MCF 10A (cell line): Measurements from ENCODE around the gene UBR1. TPM values are rescaled to one million over a fixed set of nuclear protein-coding genes. Genes with fewer than 3 reads are reported as not detected.

ENCODE experiments used
- BruUV-seq: library from RNA; stranded (reverse); fragments of 400-500 nt; replicated peaks from 2 replicates; lab custom pipeline; 2021; lab: Mats Ljungman, UMichigan
- CTCF ChIA-PET: fragments of 300-600 bp; sonication (Branson Sonifier 250); formaldehyde crosslinking; extraction: SDS; loops from one replicate; lab custom pipeline; 2021; ENCODE audit warnings: antibody characterized with exemption, inconsistent platforms; lab: Yijun Ruan, JAX
- POLR2A ChIA-PET: fragments of 300-600, 350-650 bp; sonication (Branson Sonifier 250); formaldehyde crosslinking; extraction: SDS; loops from one replicate; lab custom pipeline; 2020; ENCODE audit warnings: antibody characterized with exemption, inconsistent platforms; lab: Yijun Ruan, JAX
- DNase-seq: peaks from one replicate; pipeline ENCODE4 v3.0.0-alpha.2; 2018; ENCODE audit not compliant: unreplicated experiment
- H3K27ac Mint-ChIP-seq: one replicate; pipeline ENCODE4 v1.8.0; 2022; ENCODE audit warnings: mild to moderate bottlenecking, low read depth, mixed read lengths; ENCODE audit not compliant: unreplicated experiment
- H3K27me3 Mint-ChIP-seq: one replicate; pipeline ENCODE4 v1.8.0; 2022; ENCODE audit warnings: mixed read lengths; ENCODE audit not compliant: insufficient read depth, unreplicated experiment
- H3K36me3 Mint-ChIP-seq: one replicate; pipeline ENCODE4 v1.8.0; 2022; ENCODE audit warnings: mild to moderate bottlenecking, moderate library complexity, mixed read lengths; ENCODE audit not compliant: insufficient read depth, unreplicated experiment
- H3K4me1 Mint-ChIP-seq: one replicate; pipeline ENCODE4 v1.8.0; 2022; ENCODE audit warnings: mixed read lengths; ENCODE audit not compliant: insufficient read depth, unreplicated experiment
- H3K4me3 Mint-ChIP-seq: one replicate; pipeline ENCODE4 v1.8.0; 2022; ENCODE audit warnings: mild to moderate bottlenecking, moderate library complexity, mixed read lengths; ENCODE audit not compliant: unreplicated experiment
- H3K9me3 Mint-ChIP-seq: one replicate; pipeline ENCODE4 v1.8.0; 2022; ENCODE audit warnings: mixed read lengths; ENCODE audit not compliant: unreplicated experiment
- CTCF ChIP-seq: fragments of 200-600 bp; IDR thresholded peaks from one replicate; pipeline ENCODE4 v1.8.0; 2022; ENCODE audit warnings: antibody characterized with exemption, mild to moderate bottlenecking; ENCODE audit not compliant: unreplicated experiment
- intact Hi-C: fragments of 100-400 bp; cut with micrococcal nuclease; formaldehyde crosslinking; loops from 2 replicates; pipeline ENCODE4 v1.14.1; 2022
- total RNA-seq: library from RNA; stranded (reverse); gene quantifications from 2 replicates; pipeline ENCODE4 v1.2.3, GENCODE V29; 2022

UBR1 gene
- total RNA-seq, 1 experiment from 2014 or later: 25.6 TPM

- no peak for TF ChIP-seq CTCF
- BruUV-seq: no TSS peak
Measured at GRCh38 chr15:42999201-42999779, 106.5 kb downstream of the UBR1 start.

GRCh38 chr15:42996871-42997270 lies 109.0 kb downstream of the UBR1 start:
- no TSS peak for BruUV-seq
- Mint-ChIP-seq H3K27ac (no peak overlapping the region), H3K4me3 (no peak overlapping the region), H3K27me3 (no peaks in the 10 kb centered on the region), H3K4me1 (peaks cover 6% of the 10 kb centered on the region), H3K36me3 (peaks cover 38% of the 10 kb centered on the region), H3K9me3 (no peaks in the 10 kb centered on the region)
- POLR2A ChIA-PET: no interaction called here
- CTCF ChIA-PET: no interaction called here
- DNase-seq: no peak
- intact Hi-C loops: no loop called here
- TF ChIP-seq CTCF: no peak

More at GRCh38 chr15:42999201-42999779, 106.5 kb downstream of the UBR1 start:
- ChIA-PET POLR2A (interaction anchor here (0.6 to 1.0 kb wide), 3 partner anchors 8 to 553 kb away, joined by 3 to 4 read pairs (median 3); no protein-coding TSS in a partner anchor), CTCF (interaction anchor here (1.0 to 1.1 kb wide), 2 partner anchors 53 to 199 kb away, joined by 3 read pairs; no protein-coding TSS in a partner anchor)
- no peak overlapping the region for H3K4me3 Mint-ChIP-seq
- intact Hi-C loops: no loop called here
- H3K9me3 Mint-ChIP-seq: no peaks in the 10 kb centered on the region
- peaks cover 6% of the 10 kb centered on the region for H3K4me1 Mint-ChIP-seq
- H3K27ac Mint-ChIP-seq: no peak overlapping the region
- peaks cover 54% of the 10 kb centered on the region for H3K36me3 Mint-ChIP-seq
- DNase-seq: no peak
- H3K27me3 Mint-ChIP-seq: no peaks in the 10 kb centered on the region

- POLR2A ChIA-PET: no interaction called here
- no peaks in the 10 kb centered on the region for H3K9me3 Mint-ChIP-seq
- CTCF ChIA-PET: interaction anchor here (0.6 kb wide), 1 partner anchor 630 kb away, joined by 3 read pairs; no protein-coding TSS in a partner anchor
Measured at GRCh38 chr15:42994546-42994945, 111.3 kb downstream of the UBR1 start.

GRCh38 chr15:42992626-42993025 lies 113.2 kb downstream of the UBR1 start:
- peaks cover 46% of the 10 kb centered on the region for H3K36me3 Mint-ChIP-seq
- H3K27me3 Mint-ChIP-seq: no peaks in the 10 kb centered on the region
- ChIA-PET POLR2A (interaction anchor here (0.6 kb wide), 1 partner anchor 162 kb away, joined by 5 read pairs; no protein-coding TSS in a partner anchor), CTCF (no interaction called here)
- H3K4me3 Mint-ChIP-seq: no peak overlapping the region
- TF ChIP-seq CTCF: no peak
- no peak overlapping the region for H3K27ac Mint-ChIP-seq
- no peak for DNase-seq
- BruUV-seq: no TSS peak
- intact Hi-C loops: no loop called here
- H3K4me1 Mint-ChIP-seq: peaks cover 6% of the 10 kb centered on the region
- H3K9me3 Mint-ChIP-seq: no peaks in the 10 kb centered on the region

More at GRCh38 chr15:42994546-42994945, 111.3 kb downstream of the UBR1 start:
- peaks cover 45% of the 10 kb centered on the region for H3K36me3 Mint-ChIP-seq
- intact Hi-C loops: no loop called here
- no peak overlapping the region for H3K4me3 Mint-ChIP-seq
- H3K27ac Mint-ChIP-seq: no peak overlapping the region
- no TSS peak for BruUV-seq
- no peak for TF ChIP-seq CTCF
- H3K27me3 Mint-ChIP-seq: no peaks in the 10 kb centered on the region
- peaks cover 6% of the 10 kb centered on the region for H3K4me1 Mint-ChIP-seq
- no peak for DNase-seq
